ENCODE measurements around the gene RGS10.

- TF ChIP-seq POLR2A (IDR thresholded peaks at IDR 0.05; ENCODE audit: low read length) (no peak), GATA1 (IDR thresholded peaks at IDR 0.05; ENCODE audit: low read depth, low read length) (no peak)
These were observed 25.0 kb downstream of the RGS10 start for GRCh38 chr10:119517235-119518141.
